H9 (cell line): ENCODE measurements around the gene MAPT. TPM values are rescaled to one million over a fixed set of nuclear protein-coding genes. Genes with fewer than 3 reads are reported as not detected.
A peak's percentile ranks its signal among the peaks of the same experiment; 100 is the strongest.

Experiments
- DNase-seq: peaks from one replicate; pipeline ENCODE4 v3.0.0-alpha.2; 2017
- H2AFZ ChIP-seq: one replicate; pipeline ENCODE4 v1.6.1; 2013; ENCODE audit warnings: mild to moderate bottlenecking, low read length, control low read depth, moderate library complexity
- H2AK5ac ChIP-seq: 2 replicates; pipeline ENCODE4 v1.6.1; 2013; ENCODE audit warnings: low read length, control low read depth, mixed read lengths; ENCODE audit not compliant: insufficient read length
- H2BK120ac ChIP-seq: one replicate; pipeline ENCODE4 v1.6.1; 2013; ENCODE audit warnings: low read depth, mild to moderate bottlenecking, low read length, control low read depth, inconsistent platforms; ENCODE audit not compliant: poor library complexity, severe bottlenecking
- H2BK12ac ChIP-seq: 2 replicates; pipeline ENCODE4 v1.6.1; 2013; ENCODE audit warnings: low read length, control low read depth, mixed read lengths, low read depth; ENCODE audit not compliant: insufficient read length
- H2BK15ac ChIP-seq: 2 replicates; pipeline ENCODE4 v1.6.1; 2013; ENCODE audit warnings: low read depth, low read length, control low read depth
- H2BK20ac ChIP-seq: one replicate; pipeline ENCODE4 v1.6.1; 2013; ENCODE audit warnings: low read depth, mild to moderate bottlenecking, low read length, control low read depth, inconsistent platforms; ENCODE audit not compliant: poor library complexity, severe bottlenecking
- H2BK5ac ChIP-seq: 2 replicates; pipeline ENCODE4 v1.6.1; 2013; ENCODE audit warnings: low read length, control low read depth, mixed read lengths; ENCODE audit not compliant: insufficient read length
- H3K14ac ChIP-seq: 2 replicates; pipeline ENCODE4 v1.6.1; 2013; ENCODE audit warnings: low read length, control low read depth; ENCODE audit not compliant: insufficient read depth
- H3K18ac ChIP-seq: 2 replicates; pipeline ENCODE4 v1.6.1; 2013; ENCODE audit warnings: low read depth, mild to moderate bottlenecking, mixed read lengths, low read length, control low read depth; ENCODE audit not compliant: insufficient read length
- H3K23ac ChIP-seq: 2 replicates; pipeline ENCODE4 v1.6.1; 2013; ENCODE audit warnings: low read length, control low read depth, mixed read lengths, low read depth; ENCODE audit not compliant: insufficient read length
- H3K23me2 ChIP-seq: 2 replicates; pipeline ENCODE4 v1.6.1; 2013; ENCODE audit warnings: low read depth, mild to moderate bottlenecking, mixed read lengths, low read length, control low read depth; ENCODE audit not compliant: insufficient read length, poor library complexity, severe bottlenecking
- H3K27ac ChIP-seq: 2 replicates; pipeline ENCODE4 v1.5.1; 2013; ENCODE audit warnings: low read length, control low read depth, mixed read lengths, low read depth; ENCODE audit not compliant: insufficient read length
- H3K27me3 ChIP-seq: 2 replicates; pipeline ENCODE4 v1.6.1; 2013; ENCODE audit warnings: low read length, control low read depth, inconsistent platforms; ENCODE audit not compliant: insufficient read depth
- H3K4ac ChIP-seq: 2 replicates; pipeline ENCODE4 v1.6.1; 2013; ENCODE audit warnings: low read depth, mild to moderate bottlenecking, control low read depth, inconsistent platforms, low read length, moderate library complexity
- H3K4me1 ChIP-seq: 2 replicates; pipeline ENCODE4 v1.6.1; 2013; ENCODE audit warnings: low read length, control low read depth, inconsistent platforms; ENCODE audit not compliant: insufficient read depth
- H3K4me2 ChIP-seq: 2 replicates; pipeline ENCODE4 v1.6.1; 2013; ENCODE audit warnings: low read length, control low read depth, mixed read lengths; ENCODE audit not compliant: insufficient read length, insufficient read depth
- H3K56ac ChIP-seq: 2 replicates; pipeline ENCODE4 v1.6.1; 2013; ENCODE audit warnings: low read depth, mild to moderate bottlenecking, mixed read lengths, low read length, control low read depth; ENCODE audit not compliant: insufficient read length
- H3K79me1 ChIP-seq: 2 replicates; pipeline ENCODE4 v1.6.1; 2013; ENCODE audit warnings: low read depth, mild to moderate bottlenecking, moderate library complexity, low read length, control low read depth, inconsistent platforms; ENCODE audit not compliant: insufficient read depth, poor library complexity, severe bottlenecking
- H3K79me2 ChIP-seq: 2 replicates; pipeline ENCODE4 v1.6.1; 2013; ENCODE audit warnings: low read length, control low read depth, inconsistent platforms; ENCODE audit not compliant: insufficient read depth
- H3K9ac ChIP-seq: 2 replicates; pipeline ENCODE4 v1.6.1; 2013; ENCODE audit warnings: low read length, control low read depth, mixed read lengths; ENCODE audit not compliant: insufficient read length; ENCODE audit errors: extremely low read depth
- H3K9me3 ChIP-seq: one replicate; pipeline ENCODE4 v1.6.1; 2013; ENCODE audit warnings: low read depth, low read length, inconsistent platforms; ENCODE audit not compliant: control insufficient read depth
- H3T11ph ChIP-seq: one replicate; pipeline ENCODE4 v1.6.1; 2013; ENCODE audit warnings: mild to moderate bottlenecking, low read length, control low read depth, inconsistent platforms
- H4K20me1 ChIP-seq: one replicate; pipeline ENCODE4 v1.6.1; 2013; ENCODE audit not compliant: control insufficient read depth, insufficient read length, insufficient read depth
- H4K5ac ChIP-seq: 2 replicates; pipeline ENCODE4 v1.6.1; 2013; ENCODE audit warnings: low read depth, mild to moderate bottlenecking, mixed read lengths, low read length, control low read depth; ENCODE audit not compliant: insufficient read length
- H4K8ac ChIP-seq: replicated peaks from 2 replicates; pipeline ENCODE4 v1.6.1; 2013; ENCODE audit warnings: low read length, control low read depth, mixed read lengths, low read depth; ENCODE audit not compliant: insufficient read length
- H4K91ac ChIP-seq: 2 replicates; pipeline ENCODE4 v1.6.1; 2013; ENCODE audit warnings: low read depth, mild to moderate bottlenecking, moderate library complexity, mixed read lengths, low read length, control low read depth; ENCODE audit not compliant: insufficient read length
- H3K27ac Mint-ChIP-seq, 3 experiments: 2 replicates in 2 of 3; 3 replicates in 1 of 3; pipeline ENCODE4 v1.8.0; 2020 to 2021; ENCODE audit warnings: mixed read lengths in 3 of 3, mild to moderate bottlenecking in 1 of 3, moderate library complexity in 1 of 3
- H3K27me3 Mint-ChIP-seq: 2 replicates; pipeline ENCODE4 v1.8.0; 2021; ENCODE audit warnings: low read depth, mild to moderate bottlenecking, moderate library complexity, mixed read lengths
- H3K36me3 Mint-ChIP-seq, 3 experiments: 2 replicates in 2 of 3; 3 replicates in 1 of 3; pipeline ENCODE4 v1.8.0; 2020 to 2021; ENCODE audit warnings: low read depth in 3 of 3, mixed read lengths in 3 of 3; ENCODE audit not compliant: insufficient read depth in 1 of 3
- H3K4me1 Mint-ChIP-seq, 2 experiments: 2 replicates each; pipeline ENCODE4 v1.8.0; 2020; ENCODE audit warnings: mixed read lengths in 2 of 2
- H3K4me3 Mint-ChIP-seq, 2 experiments: 2 replicates in 1 of 2; 3 replicates in 1 of 2; pipeline ENCODE4 v1.8.0; 2020 to 2021; ENCODE audit warnings: mild to moderate bottlenecking in 2 of 2, mixed read lengths in 2 of 2, moderate library complexity in 1 of 2
- H3K9me3 Mint-ChIP-seq, 2 experiments: 2 replicates in 1 of 2; 3 replicates in 1 of 2; pipeline ENCODE4 v1.8.0; 2020; ENCODE audit warnings: mild to moderate bottlenecking in 2 of 2, mixed read lengths in 2 of 2, moderate library complexity in 1 of 2
- CTCF ChIP-seq: fragments of 200-600 bp; sonication (generic); conservative IDR thresholded peaks from 3 replicates; pipeline ENCODE4 v1.8.0; 2021; ENCODE audit warnings: antibody characterized with exemption, mild to moderate bottlenecking
- WGBS: extraction: QIAGEN DNeasy Blood & Tissue Kit; methylation state at CpG from one replicate; pipeline ENCODE4 v1.1.7; 2013; ENCODE audit warnings: missing lambda C conversion rate, low lambda C conversion rate, mixed read lengths; ENCODE audit not compliant: insufficient read length; ENCODE audit errors: extremely low coverage; 5-methylcytosine and 5-hydroxymethylcytosine counted together
- total RNA-seq: library from RNA; stranded (reverse); gene quantifications from 2 replicates; pipeline ENCODE4 v1.2.1, GENCODE V29; 2021

MAPT gene
- total RNA-seq, 1 experiment from 2014 or later, result 1.6 TPM

GRCh38 chr17:46053911-46054534 lies 159.7 kb downstream of the MAPT start:
- H3K79me2 ChIP-seq, result no peaks in the 10 kb centered on the region
- peaks cover 3% of the 10 kb centered on the region for H3K79me1 ChIP-seq
- no peaks in the 10 kb centered on the region for H4K20me1 ChIP-seq
- no peak overlapping the region for H3K4me2 ChIP-seq
- H3K9me3 ChIP-seq, result no peaks in the 10 kb centered on the region
- Mint-ChIP-seq H3K27me3 (no peaks in the 10 kb centered on the region; the same call in 1 of the 2 replicates), H3K9me3 (no peaks in the 10 kb centered on the region), H3K27ac (peak overlapping the region in 2 of 3 experiments; percentile 32 to 37; a peak in 3 of 7 replicates), H3K4me3 (no peak overlapping the region), H3K4me1 (peaks cover 27 to 28% of the 10 kb centered on the region in 2 experiments), H3K36me3 (peaks cover 32 to 59% (median 55%) of the 10 kb centered on the region in 3 experiments; a peak in 6 of 7 replicates)
- no peak overlapping the region for H3K4ac ChIP-seq
- no peak overlapping the region for H2AK5ac ChIP-seq
- no peak overlapping the region for H4K91ac ChIP-seq
- H4K5ac ChIP-seq, result no peak overlapping the region
- no peak overlapping the region for H3T11ph ChIP-seq
- H2BK120ac ChIP-seq, result no peak overlapping the region
- H3K4me1 ChIP-seq, result peaks cover 5% of the 10 kb centered on the region
- no peak overlapping the region for H3K27ac ChIP-seq
- H3K18ac ChIP-seq, result no peak overlapping the region
- no peak overlapping the region for H3K9ac ChIP-seq
- H2BK5ac ChIP-seq, result no peak overlapping the region
- no peaks in the 10 kb centered on the region for H3K23me2 ChIP-seq
- H3K27me3 ChIP-seq, result no peaks in the 10 kb centered on the region
- no peak overlapping the region for H3K23ac ChIP-seq
- no peak overlapping the region for H3K56ac ChIP-seq
- no peak for DNase-seq
- no peak overlapping the region for H2BK20ac ChIP-seq
- H2BK12ac ChIP-seq, result no peak overlapping the region
- H2AFZ ChIP-seq, result no peak overlapping the region
- no peak overlapping the region for H2BK15ac ChIP-seq
- no peak overlapping the region for H4K8ac ChIP-seq
- no CpG with 5 or more reads among the region's 8 CpGs for WGBS
- TF ChIP-seq CTCF, result no peak
- no peak overlapping the region for H3K14ac ChIP-seq
